T follicular helper cell (primary cell): ENCODE results near the gene MXI1.
"Not testable (repeated sequence)": the region's sequence is repeated elsewhere in the genome, so short reads cannot be mapped to it uniquely, and the experiment has no call there.

Experiments
- DNase-seq: peaks from one replicate; pipeline ENCODE4 v3.0.0-alpha.2; 2020; ENCODE audit warnings: low read depth

Gene MXI1

DNA sequence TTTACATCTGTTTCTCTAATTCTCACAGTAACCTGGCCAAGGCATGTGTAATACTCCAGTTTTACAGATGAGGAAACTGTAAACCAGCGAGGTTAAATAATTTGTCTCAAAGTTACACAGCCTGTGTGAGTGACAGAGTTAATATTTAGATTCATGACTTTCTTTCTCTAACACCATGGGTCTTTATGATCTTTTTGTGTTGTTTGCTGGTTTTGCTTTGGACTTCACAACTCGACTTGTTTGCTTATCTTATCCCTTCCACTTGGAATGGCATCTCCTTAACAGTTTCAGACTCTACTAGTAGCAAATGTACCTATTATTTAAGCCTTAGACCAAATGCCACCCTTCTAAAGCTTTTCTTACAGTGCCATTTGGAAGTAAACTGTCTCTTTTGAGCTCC, 34.4 kb downstream of the MXI1 start:
- DNase-seq: no peak

DNA sequence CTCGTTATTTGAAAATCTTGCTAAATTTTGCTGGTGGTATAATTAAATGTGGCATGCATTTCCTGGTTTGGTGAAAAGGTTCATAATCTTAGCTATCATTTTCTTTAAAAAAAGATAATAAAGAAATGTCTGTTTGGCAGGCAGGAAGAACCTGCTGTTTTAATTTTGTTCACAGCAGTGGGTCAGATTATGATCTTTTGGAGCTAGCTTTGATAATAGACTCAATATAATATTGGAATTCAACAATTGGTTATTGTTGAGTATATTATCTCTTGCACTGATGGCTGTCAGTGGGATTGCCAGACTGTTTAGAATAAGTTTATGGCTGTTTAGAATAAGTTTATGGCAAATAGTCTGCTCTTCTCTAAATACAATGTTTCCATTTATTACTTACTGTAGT, 35.1 kb downstream of the MXI1 start:
- no peak for DNase-seq

DNA sequence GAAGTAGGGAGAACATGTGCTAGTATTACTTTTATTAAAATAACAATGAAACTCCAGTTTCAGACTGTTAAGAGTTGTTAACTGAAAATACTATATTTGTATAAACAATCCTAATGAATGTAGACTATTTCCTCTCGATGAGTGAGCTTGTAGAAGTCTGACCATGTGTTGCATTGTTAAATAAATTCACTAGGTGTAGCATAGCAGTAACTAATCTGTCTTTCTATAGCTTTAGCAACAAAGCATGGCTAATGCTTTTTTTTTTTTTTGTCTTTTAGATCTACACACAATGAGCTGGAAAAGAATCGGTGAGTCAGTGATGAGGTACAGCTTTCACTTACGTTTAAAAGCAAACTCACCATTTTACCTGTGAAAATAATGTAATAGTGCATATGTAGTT, 37.1 kb downstream of the MXI1 start:
- no peak for DNase-seq

DNA sequence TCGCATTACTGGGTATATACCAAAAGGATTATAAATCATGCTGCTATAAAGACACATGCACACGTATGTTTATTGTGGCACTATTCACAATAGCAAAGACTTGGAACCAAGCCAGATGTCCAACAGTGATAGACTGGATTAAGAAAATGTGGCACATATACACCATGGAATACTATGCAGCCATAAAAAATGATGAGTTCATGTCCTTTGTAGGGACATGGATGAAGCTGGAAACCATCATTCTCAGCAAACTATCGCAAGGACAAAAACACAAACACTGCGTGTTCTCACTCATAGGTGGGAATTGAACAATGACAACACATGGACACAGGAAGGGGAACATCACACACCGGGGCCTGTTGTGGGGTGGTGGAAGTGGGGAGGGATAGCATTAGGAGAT, 40.4 kb downstream of the MXI1 start:
- not testable (repeated sequence) for DNase-seq

DNA sequence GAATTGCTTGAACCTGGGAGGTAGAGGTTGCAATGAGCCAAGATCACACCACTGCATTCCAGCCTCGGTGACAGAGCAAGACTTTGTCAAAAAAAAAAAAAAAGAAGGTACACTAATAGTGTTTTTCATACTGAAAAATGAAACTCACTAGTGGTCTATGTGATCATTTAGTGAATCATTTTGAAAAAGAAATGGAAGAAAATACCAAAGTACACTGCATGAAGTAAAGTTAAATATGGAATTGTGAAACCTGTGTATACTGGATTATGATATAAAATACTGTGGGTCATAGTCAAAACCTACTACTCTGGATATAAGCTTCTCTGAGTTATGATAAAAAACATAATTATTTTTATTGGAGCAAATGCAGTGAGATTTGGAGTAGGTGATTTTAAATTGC, 42.1 kb downstream of the MXI1 start:
- DNase-seq: not testable (repeated sequence)

DNA sequence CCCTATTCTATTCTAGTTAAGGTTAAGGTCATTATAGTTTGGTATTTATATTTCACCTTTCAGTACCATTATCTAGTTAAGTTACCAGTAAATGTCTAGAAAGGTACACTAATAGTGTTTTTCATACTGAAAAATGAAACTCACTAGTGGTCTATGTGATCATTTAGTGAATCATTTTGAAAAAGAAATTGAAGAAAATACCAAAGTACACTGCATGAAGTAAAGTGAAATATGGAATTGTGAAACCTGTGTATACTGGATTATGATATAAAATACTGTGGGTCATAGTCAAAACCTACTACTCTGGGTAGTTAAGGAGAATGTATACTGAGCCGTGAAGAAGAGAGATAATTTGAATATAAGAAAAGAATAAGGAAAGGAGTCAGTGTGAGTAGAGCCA, 44.0 kb downstream of the MXI1 start:
- not testable (repeated sequence) for DNase-seq

DNA sequence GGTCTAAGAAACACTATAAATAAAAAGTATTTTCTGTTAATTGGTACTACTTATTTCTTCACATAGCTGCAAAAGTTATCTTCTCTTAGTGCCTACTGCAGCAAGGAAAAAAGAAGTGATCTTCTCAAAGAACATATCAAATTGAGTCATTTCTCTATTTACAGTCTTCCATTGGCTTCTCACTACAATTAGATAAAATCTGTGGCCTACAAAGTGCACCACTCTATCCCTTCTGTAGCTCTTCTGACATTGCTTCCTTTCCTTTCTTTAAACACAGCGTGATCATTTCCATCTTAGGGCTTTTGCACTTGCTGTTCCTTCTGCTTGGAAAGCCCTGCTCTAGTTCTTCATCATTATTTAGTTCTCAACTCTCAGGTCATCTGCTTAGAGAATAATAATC, 44.7 kb downstream of the MXI1 start:
- DNase-seq: no peak

DNA sequence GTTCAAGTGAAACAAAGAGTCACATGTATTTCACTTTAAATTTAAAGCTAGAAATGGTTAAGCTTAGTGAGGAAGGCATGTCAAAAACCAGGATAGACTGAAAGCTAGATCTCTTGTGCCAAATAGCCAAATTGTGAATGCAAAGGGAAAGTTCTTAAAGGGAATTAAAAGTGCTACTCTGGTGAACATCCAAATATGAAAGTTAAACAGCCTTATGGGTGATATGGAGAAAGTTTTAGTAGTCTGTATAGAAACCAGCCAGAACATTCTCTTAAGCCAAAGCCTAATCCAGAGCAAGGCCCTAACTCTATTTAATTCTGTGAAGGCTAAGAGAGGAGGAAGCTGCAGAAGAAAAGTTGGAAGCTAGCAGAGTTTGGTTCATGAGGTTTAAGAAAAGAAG, 47.1 kb downstream of the MXI1 start:
- no peak for DNase-seq

DNA sequence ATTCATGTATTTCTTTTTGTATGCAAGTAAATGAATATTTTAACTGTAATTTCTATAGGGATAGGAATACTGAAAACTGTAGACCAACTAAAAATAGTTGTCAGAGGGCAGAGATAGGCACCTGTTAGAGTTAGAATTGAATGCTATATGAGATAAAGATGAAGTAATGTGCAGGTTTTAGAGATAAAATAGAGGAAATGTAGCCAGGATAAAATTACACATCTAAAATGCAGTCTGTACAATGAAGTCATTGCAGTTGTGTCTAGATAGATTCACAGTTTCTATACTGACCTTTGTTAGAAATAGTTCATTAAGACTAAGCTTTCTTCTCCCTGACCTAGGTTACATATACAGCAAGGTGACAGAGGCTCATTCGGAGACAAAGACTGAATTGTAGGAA, 51.1 kb downstream of the MXI1 start:
- no peak for DNase-seq

DNA sequence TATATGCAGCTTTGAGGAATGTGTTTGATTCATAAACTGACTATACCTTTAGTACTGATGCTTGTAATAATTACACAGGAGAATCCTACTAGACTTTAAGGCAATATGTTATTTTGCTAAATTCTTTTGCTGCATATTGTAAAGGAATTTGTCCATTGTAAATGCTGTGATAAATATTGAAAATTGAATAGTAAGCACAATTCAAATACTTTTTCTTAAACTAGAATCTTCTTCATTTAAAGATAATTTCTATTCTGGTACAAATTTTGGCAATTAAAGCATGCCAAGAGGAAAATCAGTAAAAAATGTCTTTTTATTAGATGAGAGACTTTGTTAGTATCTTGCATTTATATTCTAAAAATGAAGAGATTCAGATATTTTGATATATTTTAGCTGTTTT, 51.9 kb downstream of the MXI1 start:
- no peak for DNase-seq

DNA sequence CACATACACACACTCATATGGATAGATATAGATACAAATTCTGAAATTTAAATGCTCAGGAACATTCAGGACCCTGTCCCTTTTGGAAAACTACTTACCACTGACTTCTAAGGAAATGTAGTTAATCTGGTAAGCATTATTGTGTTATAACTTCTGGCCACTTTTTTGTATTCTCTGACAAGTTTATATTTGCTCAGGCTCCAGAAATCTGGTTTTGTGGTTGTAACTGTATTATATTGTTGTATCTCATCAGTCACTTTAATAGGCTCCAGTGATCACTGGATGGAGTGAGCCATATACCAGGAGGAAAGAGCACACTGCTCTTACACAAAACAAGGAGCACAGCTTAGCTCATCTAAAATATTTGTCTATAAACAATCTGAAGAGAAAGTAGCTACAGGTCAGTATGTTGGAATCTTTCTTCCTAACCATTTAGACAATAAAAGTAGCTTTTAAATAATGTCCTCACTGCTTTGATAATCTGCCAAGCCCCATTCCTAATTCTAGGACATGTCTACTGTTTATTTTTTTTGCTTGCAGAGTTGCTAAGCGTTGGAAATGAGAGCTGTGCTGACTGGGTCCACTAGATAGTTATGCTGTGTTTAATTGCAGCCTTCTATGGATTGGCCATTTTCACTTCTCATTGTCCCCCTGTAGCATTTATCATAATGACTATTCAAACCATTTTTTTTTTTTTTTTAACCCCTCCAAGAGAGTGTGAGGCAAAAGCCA, 53.5 kb downstream of the MXI1 start:
- DNase-seq: no peak

DNA sequence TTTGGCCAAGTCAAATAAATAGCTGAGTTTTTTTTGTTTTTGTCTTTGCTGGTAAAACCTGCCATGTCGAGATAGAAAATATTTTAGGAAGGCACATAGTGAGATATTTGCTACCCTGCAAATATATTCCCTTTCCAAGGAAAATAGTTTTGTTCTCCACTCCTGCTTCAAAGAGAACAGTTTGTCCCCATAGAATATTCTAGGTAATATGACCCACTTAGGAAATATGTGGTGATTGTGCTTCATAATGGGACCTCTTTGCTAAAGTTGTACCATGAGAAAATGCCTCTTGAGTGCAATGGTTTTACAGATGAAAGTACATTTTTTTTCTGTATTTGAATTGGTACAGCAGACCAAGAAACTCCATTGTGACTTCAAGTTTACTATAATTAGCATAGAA, 55.8 kb downstream of the MXI1 start:
- DNase-seq: no peak

DNA sequence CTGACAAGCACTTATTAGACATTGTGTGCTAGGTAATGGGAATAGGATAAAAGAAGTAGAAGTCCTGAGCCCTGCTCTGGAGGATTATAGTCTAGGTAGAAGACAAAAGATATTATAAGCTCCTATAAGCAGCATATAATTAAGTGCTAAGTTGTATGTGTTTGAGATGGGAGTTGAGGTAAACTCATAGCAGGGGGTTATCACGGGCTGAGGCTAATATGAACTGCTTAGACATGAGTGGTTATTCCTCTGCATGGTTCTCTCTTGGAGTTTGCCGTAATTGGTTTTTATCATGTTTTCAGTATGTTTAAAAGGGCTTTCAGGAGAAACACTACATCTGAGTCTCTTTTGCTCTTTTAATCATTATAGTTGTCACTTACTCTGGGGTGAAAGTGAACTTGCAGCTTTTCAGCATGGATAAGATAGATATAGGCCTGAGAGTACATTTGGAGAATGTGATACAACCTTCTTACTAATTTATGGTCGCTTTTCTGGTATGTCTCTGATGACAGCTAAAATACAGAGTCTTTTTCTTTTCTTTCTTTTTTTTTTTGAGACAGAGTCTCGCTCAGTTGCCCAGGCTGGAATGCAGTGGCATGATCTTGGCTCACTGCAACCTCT, 58.3 kb downstream of the MXI1 start:
- no peak for DNase-seq

DNA sequence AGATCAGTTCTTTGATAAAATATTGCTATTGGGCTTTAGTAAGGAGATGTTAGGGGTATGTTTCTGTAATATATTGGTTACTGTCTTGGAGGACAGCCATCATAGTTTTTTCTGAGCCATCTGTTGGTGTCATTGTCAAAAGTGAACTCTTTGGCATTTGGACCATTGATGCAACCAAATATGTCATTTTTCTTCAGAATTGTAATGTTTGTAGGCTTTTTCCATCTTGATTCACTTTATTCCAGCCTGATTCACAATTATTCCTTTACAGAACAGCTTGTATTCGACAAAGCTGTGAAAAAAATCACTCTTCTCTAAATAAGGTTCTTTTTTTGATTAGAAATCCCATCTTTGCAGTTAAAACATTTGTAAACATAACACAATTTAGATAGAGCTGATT, 59.9 kb downstream of the MXI1 start:
- DNase-seq: no peak

DNA sequence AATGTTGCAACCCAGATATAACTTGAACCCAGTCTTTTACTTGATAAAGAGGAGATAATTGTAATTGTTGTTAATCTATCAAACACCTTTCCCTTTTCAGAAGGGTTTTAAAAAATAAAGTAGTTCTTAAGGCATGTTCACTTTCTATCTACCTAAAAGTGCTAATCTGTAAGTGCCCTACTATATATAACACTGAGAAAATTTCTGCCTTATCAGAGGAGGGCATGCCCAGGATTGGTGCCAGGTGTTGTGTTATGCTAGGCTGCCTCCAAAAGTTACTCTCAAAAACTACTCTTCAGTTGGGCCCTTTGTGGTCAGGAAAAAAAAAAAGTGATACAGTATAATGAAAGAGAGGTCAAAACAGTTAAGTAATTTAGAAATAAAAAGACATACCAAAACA, 61.0 kb downstream of the MXI1 start:
- DNase-seq: no peak

DNA sequence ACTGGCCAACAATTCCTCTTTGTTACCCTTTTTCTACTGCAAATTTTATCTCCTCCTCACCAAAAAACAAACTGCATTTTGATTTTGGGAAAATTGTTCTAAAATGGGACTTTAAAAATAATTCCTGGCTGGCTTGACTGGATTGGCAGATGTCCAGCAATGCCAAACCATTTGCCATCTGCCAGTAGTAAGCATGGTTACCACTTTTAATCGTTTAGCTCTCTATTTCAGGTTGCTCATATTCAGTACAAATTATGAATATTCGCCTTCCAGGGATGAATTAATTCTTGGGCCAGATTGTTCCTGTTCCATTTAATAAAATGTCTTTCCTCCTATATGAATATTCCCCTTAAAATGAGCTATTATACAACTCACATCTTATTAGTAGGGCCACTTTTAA, 61.6 kb downstream of the MXI1 start:
- DNase-seq: no peak

DNA sequence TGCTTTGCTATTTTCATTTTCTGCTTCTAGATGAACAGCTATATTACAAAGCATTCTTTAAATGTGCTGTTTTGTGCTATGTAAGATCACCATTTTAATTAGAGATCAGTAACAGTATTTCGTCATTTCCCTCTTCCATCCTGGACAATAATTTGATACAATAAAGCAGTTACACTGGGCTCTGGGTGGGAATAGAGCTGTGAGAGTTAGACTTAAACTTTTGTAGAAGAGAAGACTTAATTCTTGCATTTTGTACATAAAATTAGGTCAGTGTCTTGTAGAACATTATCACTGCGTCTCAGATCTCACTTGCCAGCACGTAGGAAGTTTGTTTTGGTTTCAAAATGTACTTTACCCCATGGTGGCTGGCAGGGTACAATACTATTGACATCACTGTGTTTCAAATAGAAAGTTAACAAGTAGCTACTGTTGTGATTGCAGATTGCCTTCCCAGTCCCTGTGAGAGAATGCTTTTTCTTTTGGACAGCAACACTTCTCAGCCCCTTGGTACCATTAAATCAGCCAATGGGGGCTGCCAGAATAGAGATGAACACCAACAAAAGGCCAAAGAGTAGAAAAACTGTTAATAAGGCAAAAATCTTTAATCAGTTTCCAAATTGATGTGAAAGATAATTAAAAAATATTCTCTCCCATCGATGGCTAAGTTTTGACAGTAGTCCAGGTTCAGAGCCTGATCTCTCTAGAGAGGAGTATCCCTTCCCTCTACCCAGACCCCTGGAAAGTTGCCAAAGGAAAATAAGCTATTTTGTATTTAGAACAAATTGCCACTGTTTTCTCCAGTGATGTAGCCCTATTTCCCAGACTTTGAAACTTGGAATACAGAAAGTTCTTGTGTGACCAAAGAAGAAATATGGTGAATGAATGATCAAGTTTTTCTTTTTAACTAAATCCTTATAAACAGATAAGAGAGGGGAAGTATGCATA, 62.2 kb downstream of the MXI1 start:
- no peak for DNase-seq

DNA sequence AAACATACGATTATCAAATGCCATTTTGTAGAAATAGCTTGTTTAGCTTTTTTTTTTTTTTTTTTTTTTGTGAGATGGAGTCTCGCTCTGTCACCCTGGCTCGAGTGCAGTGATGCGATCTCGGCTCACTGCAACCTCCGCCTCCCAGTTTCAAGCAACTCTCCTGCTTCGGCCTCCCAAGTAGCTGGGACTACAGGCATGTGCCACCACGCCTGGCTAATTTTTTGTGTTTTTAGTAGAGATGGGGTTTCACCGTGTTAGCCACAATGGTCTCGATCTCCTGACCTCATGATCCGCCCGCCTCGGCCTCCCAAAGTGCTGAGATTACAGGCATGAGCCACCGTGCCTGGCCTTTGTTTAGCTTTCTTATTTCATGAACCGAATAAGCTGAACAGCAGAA, 65.6 kb downstream of the MXI1 start:
- not testable (repeated sequence) for DNase-seq

DNA sequence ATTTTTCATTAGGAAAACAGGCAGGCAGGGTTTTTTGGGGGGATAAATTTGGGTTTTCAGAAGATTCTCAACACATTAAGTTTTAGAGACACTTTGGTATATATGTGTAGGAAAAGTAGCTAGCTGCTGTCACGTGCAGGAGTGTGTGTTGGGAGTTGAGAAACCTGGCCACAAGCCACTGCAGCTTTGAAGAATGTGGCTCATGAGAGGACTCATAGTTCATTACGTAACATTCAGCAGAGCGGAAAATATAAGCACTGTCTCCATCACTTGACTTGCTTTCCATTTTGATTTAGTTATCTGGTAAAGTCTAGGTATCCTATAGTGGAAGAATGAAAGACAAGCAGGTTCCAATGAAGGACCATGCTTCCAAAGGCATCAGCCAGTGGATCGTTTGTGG, 66.1 kb downstream of the MXI1 start:
- peak; percentile 4 for DNase-seq

DNA sequence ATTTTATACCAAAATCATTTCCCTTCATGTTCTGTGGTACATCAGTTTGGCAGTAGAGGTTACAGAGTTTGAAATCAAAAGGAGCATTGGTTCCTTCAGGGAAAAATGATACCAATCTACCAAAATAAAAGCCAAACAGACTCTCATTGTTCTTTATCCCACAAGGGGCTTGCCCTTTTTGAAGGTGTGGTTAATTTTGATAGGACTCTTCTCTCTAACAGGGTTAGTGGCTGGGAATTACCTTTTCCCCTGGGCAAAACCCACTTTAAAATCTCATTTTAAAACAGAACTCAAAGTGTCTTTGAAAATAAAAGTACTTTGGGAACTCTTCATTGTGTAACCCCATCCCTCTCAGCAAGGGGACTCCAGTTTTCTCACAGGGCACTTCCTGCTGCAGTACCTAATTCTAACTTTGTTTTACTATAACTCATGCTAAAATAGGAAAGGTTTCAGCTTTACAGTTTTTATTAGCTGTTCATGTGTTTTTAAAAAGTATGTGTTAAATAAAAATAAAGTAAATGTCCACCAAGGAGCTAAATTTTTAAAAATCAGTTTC, 66.7 kb downstream of the MXI1 start:
- DNase-seq: no peak

DNA sequence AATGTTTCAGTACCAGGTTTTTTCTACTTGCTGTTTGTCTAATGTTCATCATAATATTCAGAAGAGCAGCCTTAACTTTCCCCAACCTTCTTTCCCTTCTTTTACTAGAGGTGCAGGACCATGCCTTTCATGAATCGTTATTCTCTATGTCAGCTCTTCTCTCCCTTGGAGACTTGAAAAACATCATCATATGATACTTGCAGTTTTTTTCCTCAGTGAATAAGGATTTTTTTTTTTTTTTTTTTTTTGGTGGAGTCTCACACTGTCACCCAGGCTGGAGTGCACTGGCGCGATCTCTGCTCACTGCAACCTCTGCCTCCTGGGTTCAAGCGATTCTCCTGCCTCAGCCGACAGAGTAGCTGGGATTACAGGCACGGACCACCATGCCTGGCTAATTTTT, 67.2 kb downstream of the MXI1 start:
- DNase-seq: no peak

DNA sequence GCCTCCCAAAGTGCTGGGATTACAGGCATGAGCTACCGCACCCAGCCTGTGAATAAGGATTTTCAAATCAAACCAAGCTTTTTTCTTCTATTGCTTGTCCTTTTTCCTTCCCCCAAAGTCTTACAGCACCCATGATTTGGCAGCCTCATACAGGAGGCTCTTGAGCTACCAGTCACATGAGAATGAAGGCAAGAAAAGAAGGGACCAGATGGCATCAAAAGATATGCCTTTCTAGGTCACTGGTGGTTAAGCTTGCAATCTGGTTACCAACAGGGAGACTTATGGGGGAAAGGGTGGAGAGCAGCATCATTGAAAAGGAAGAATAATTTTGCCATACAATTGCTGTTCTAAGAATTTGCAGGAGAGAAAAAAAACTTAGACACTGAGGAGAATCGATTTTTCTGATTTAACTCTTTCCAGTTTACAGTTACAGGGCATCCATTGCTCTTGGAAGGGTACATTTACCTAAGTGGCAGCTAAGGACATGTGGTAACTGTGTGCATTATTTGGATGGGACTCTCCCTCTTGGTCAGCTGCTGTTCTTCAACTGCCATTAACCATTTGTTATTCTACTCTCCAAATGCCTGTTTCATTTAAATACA, 67.8 kb downstream of the MXI1 start:
- DNase-seq: no peak
